ENCODE results near the gene EXOSC1.

The EXOSC1 gene, protein sequence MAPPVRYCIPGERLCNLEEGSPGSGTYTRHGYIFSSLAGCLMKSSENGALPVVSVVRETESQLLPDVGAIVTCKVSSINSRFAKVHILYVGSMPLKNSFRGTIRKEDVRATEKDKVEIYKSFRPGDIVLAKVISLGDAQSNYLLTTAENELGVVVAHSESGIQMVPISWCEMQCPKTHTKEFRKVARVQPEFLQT

DNA sequence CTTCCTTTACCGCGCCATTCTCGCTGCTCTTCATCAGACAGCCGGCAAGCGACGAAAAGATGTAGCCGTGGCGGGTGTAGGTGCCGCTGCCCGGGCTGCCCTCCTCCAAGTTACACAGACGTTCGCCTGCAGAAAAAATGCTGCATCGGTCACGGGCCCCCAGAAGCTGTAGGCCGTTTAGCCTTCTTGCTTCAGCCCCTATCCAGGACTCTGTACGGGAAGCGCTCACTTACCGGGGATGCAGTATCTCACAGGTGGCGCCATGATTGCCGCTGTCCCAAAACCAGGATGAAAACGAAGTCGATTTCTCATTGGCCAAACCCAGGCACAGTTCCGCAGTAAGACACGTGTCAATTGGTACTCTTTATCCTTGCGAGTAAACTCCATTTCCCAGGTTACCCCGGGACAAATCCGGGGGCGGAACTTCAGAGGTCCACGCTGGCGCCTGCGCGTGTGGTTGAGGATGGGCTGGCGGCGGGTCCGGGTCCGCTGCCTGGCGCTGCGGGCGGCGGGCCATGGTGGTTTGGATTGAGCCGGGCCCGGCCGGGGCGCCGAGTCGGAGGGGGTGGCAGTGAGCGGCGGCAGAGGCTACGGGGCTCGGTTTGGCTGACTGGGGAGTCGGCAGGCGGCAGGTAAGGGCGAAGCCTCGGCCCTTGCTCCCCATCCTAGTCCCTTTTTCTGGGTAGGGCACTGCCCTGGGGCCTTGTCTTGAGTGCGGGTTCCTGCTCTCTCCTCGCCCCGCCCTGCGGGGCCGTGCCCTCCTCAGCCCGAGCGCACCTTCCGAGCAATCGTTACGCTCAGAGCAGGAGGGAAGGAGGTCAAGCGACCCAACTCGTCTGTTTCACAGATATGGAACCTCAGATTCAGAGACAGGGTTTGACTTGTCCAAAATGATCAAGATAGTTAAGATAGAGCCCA is at the start of gene EXOSC1, which contains the start of gene ZDHHC16:
EXOSC1 (minus strand) TSS at position 285 of the 918 bp plus-strand sequence; CDS start at position 264, 21 bp downstream.
ZDHHC16 (plus strand) TSS at position 454 of the 918 bp plus-strand sequence. CDS start 5,501 bp downstream, outside the sequence.
- H3K27ac ChIP-seq: peak within 1 kb of the TSS; percentile 81
- no peak for TF ChIP-seq CTCF (conservative IDR thresholded peaks at IDR 0.05)

DNA sequence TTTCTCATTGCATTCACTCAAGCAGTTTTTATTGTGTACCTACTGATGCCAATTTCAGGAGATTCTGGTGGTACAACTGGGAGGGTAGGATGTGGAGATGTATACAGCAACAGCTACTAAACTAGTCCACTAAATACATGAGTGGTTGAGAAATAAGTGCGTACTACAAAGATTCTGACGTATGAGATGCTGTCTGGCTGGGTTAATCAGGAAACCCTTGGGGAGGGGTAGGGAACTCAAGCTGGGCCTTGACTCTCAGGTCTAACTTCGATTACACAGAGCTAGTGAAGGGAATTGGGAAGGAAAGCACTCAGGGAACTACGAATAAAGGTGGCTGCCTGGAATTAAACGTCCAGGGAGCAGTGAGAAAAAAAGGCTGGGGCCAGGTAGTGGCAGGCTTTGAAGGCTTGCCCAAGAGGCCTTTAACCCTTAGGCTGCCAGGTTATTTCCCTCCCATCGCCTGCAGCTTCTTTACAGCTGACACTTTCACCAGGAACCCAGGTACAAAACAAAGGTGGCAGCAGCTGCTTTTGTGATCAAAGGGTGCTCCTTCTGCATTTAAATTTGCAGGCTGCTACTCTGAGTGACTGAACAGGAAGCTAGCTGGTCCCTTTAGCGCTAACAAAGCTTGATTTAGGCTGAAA is 49.2 kb upstream of the EXOSC1 start:
- no peak for TF ChIP-seq CTCF (conservative IDR thresholded peaks at IDR 0.05)
- no peak overlapping the region for H3K27ac ChIP-seq

DNA sequence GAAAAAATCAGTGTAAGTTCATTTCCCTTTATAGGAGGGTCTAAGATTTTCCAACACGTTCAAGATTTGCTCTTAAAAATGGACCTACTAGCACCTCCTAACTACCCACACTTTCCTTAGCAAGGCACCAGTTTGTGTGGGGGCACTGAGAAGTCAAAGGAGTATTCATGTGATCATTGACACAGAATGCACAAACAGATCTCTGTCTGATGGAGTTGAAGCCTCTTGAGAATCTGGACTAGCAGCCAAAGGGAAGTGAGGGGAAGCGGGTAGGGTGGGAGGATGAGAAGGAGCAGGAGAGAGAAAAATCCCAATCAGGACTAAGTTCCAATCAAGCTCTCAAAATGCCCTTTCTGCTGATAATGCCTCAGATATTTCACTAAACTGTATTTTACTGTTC is 48.3 kb upstream of the EXOSC1 start:
- no peak for TF ChIP-seq CTCF (conservative IDR thresholded peaks at IDR 0.05)
- no peak overlapping the region for H3K27ac ChIP-seq

DNA sequence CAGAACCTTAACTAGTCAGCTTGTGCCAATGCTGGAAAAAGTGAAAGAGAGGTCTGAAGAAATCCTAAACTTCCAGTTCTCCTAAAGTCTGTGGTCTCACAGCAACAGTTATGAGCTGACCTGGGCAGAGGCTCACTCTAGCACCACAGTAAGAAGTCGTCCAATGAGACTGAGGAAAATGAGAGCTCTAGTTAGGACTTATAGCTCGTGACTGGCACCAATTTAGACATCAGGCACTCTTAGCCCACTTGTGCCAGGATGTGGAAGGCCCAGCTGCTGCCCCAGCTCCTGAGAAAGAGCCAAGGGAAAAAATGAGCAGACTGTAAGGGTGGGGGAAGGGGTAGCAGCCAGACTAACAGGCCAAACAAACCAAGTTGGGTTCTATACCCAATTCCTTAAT is 44.8 kb upstream of the EXOSC1 start:
- no peak for TF ChIP-seq CTCF (conservative IDR thresholded peaks at IDR 0.05)

DNA sequence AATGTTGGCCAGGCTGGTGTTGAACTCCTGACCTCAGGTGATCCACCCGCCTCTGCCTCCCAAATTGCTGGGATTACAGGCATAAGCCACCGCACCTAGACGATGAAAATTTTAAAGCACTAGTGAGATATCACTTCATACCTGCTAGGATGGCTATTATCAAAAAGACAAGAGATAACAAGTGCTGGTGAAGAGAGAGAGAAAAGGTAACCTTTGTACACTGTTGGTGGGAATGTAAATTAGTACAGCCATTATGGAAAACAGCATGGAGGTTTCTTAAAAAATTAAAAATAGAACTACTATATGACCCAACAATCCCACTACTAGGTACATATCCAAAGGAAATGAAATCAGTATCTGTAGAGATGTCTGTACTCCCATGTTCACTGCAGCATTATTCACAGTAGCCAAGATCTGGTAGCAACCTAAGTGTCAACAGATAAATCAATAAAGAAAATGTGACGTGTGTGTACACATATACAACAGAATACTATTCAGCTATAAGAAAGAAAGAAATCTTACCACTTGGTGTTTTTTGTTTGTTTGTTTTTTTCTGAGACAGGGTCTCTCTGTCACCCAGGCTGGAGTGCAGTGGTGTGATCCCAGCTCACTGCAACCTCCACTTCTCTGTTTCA is 40.0 kb upstream of the EXOSC1 start:
- no peak overlapping the region for H3K27ac ChIP-seq
- no peak for TF ChIP-seq CTCF (conservative IDR thresholded peaks at IDR 0.05)

More for the DNA sequence above, 44.8 kb upstream of the EXOSC1 start:
- no peak overlapping the region for H3K27ac ChIP-seq

GRCh38 chr10:97483921-97484320 is 38.1 kb upstream of the EXOSC1 start:
- no peak for TF ChIP-seq CTCF (conservative IDR thresholded peaks at IDR 0.05)
- no peak overlapping the region for H3K27ac ChIP-seq
